GM10266 (cell line): ENCODE results near the gene ARL6IP4.
A peak's percentile ranks its signal among the peaks of the same experiment; 100 is the strongest.

Source experiments
- DNase-seq: peaks from one replicate; pipeline ENCODE4 v3.0.0; 2012; ENCODE audit errors: extremely low spot score
- CTCF ChIP-seq: IDR thresholded peaks from 2 replicates; pipeline ENCODE4 v1.5.1; 2012; ENCODE audit warnings: mild to moderate bottlenecking, low read depth; ENCODE audit not compliant: control insufficient read depth, insufficient read depth; ENCODE audit errors: missing control alignments

Gene ARL6IP4

DNA sequence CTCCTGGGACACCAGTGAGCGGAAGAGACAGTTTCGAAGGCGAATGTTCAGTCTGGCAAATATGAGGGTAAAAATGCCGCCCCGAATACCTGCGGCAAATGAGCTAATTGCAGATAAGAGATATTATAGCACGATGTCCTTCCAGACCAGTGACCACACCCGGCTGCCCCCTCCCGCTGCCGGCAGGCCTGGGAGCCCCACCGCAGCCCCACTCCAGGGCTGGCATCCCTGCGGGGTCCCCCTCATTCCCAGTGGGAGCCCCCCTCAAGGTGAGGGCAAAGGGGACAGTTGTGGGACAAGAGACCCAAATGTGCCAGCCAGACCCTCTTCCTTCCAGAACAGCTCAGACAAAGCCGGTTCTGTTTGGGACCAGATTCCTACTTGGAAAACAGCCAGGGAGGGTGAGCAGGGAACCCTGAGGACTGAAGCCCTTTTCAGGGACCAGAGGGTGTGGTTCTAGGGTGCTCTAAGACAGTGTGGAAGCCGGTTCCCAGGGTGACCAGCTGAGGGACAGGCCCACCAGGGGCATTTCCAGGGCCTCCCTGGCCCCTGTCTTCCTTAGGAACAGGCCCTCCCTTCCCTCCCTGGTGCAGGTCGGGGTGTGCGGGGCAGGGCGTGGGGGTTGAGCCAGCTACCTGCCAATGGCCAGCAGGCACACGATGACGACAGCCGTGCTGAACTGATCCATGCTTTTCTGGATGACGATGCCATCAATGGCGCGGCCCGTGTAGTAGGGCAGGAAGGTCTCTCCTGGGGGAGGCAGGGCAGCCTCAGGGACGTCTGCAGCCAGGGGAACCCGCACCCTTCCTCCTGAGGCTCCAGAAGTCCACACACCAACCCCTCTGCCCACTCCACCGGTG, 30.4 kb upstream of the ARL6IP4 start:
- DNase-seq = no peak
- TF ChIP-seq CTCF = no peak

GRCh38 chr12:122951406-122951805, 29.1 kb upstream of the ARL6IP4 start:
- TF ChIP-seq CTCF = no peak
- no peak for DNase-seq

DNA sequence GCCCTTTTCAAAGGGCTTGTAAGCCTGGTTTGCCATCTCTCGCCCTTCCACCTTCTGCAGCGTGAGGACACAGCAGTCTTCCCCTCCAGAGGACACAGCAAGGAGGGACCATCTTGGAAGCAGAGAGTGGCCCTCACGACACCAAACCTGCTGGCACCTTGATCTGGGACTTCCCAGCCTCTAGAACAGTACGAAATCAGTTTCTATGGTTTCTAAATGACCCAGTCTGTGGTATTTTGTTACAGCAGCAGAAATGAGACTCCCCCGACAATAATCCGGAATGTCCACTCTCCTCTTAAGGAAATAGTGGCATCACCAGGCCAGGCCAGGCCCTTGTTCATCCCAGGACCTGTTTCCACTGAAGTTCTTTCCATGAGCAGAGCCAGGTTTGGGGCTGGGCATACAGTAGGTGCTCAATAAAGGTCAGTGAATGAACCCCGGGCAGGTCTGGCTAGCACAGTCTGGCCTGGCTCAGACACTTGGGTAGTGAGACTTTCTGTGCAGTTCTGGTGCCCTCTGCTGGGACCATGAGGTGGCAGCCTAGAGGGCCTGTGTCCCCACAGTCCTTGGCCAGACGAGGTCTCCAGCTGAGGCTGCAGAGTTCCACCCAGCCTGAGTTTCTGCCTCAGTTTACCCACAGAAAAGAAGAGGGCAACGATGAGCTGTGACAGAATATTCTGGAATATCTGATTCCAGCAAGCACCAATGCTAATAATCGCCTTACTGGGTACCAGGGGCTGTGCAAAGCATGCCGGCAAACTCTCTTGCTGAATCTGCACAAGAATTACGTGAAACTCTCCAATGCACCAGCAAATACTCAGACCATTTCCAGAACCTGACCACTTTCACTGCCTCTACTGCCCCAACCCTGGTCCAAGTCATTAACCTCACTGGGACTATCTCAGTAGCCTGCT, 28.2 kb upstream of the ARL6IP4 start:
- peak; percentile 92 for TF ChIP-seq CTCF
- DNase-seq = peak; percentile 92

GRCh38 chr12:122955156-122955555, 25.3 kb upstream of the ARL6IP4 start:
- no peak for TF ChIP-seq CTCF
- DNase-seq = no peak

DNA sequence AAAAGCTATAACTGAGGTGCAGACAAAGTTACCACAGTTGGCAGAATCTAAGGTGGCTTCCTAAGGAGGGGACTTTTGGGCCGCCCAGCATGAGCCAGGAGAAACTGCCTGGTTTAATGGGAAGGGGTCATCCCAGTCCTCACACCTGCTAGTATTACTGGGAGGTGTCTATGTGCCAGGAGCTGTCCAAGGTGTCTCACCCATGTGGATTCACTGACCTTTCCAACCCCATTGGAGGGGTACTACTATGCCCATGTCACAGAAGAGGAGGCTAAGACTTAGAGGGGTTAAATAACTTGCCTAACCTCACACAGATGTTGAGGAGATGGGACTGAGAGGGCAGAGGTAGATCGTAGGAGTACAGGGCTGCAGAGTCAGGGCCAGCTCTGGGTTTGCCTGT, 24.4 kb upstream of the ARL6IP4 start:
- no peak for DNase-seq
- no peak for TF ChIP-seq CTCF

DNA sequence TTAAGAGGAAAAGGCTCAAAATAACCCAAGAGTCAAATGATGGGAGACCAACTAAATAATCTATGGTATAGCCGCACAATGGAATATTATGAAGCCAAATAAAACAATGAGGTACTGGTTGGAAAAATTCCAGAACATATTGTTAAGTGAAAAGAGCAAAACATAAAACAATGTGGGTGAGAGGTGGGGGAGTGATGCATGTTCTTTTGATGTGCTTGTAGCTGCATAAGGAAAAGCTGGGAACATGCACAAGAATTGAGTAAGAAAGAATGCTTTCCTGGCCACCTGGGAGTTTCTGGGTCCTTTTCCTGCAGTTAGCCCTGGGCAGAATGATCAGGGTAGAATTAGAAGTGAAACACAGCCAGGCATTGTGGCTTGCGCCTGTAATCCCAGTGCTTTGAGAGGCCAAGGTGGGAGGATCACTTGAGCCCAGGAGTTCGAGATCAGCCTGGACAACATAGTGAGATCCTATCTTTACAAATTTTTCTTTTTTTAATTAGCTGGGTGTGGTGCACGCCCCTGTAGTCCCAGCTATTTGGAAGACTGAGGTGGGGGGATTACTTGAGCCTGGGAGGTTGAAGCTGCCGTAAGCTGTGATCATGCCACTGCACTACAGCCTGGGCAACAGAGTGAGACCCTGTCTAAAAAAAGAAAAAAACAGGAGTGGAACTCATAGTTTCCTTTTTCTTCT, 22.1 kb upstream of the ARL6IP4 start:
- DNase-seq = no peak
- no peak for TF ChIP-seq CTCF
